Frontal cortex (tissue), 4 donors: ENCODE results near the gene CMC2. TPM values are rescaled to one million over a fixed set of nuclear protein-coding genes. Genes with fewer than 3 reads are reported as not detected.

Source experiments
- DNase-seq, 2 donors: peaks; one replicate each; pipeline ENCODE4 v3.0.0; 2012; ENCODE audit warnings: low spot score in 2 of 2
- FAIRE-seq: peaks from 2 replicates; lab custom pipeline; 2012; peaks lifted over from hg19 to GRCh38; lab: Jason Lieb, UNC
- total RNA-seq: library from RNA; depleted of rRNA; stranded (reverse); fragments of >200 nt; gene quantifications from one replicate; pipeline ENCODE4 v1.2.3, GENCODE V29; 2014
- donor health status: control.
- donor health status: control.
- donor health status: control.

The CMC2 gene
- total RNA-seq, 1 donor from 2014 or later: 37.9 TPM

GRCh38 chr16:80982646-80983045 is 24.0 kb downstream of the CMC2 start:
- FAIRE-seq: no peak
- DNase-seq: no peak

GRCh38 chr16:80981103-80981502 is 25.6 kb downstream of the CMC2 start:
- FAIRE-seq: no peak
- DNase-seq: no peak

- FAIRE-seq: no peak
- no peak for DNase-seq
Observed at GRCh38 chr16:80976946-80977345, 29.7 kb downstream of the CMC2 start.

- FAIRE-seq (no peak), DNase-seq (no peak)
Observed at GRCh38 chr16:80974649-80975376, 31.9 kb downstream of the CMC2 start.

GRCh38 chr16:80973991-80974390 is 32.7 kb downstream of the CMC2 start:
- FAIRE-seq (no peak), DNase-seq (no peak)

- FAIRE-seq: no peak
- DNase-seq: no peak
Observed at GRCh38 chr16:80972611-80973010, 34.1 kb downstream of the CMC2 start.

- FAIRE-seq (no peak), DNase-seq (no peak)
Observed at GRCh38 chr16:80971819-80972218, 34.9 kb downstream of the CMC2 start.

- no peak for DNase-seq
- no peak for FAIRE-seq
Observed at GRCh38 chr16:80969114-80969484, 37.6 kb downstream of the CMC2 start.

GRCh38 chr16:80968386-80969113 is 38.1 kb downstream of the CMC2 start:
- FAIRE-seq (no peak), DNase-seq (no peak)

- FAIRE-seq: no peak
Observed at GRCh38 chr16:80966617-80967016, 40.1 kb downstream of the CMC2 start.

GRCh38 chr16:80964351-80964750 is 42.3 kb downstream of the CMC2 start:
- FAIRE-seq (no peak), DNase-seq (no peak)

More at GRCh38 chr16:80966617-80967016, 40.1 kb downstream of the CMC2 start:
- DNase-seq: no peak

- no peak for FAIRE-seq
- DNase-seq: no peak
Observed at GRCh38 chr16:80962879-80963278, 43.8 kb downstream of the CMC2 start.

- no peak for DNase-seq
- no peak for FAIRE-seq
Observed at GRCh38 chr16:80958284-80958683, 48.4 kb downstream of the CMC2 start.

GRCh38 chr16:80954985-80955384 is 51.7 kb downstream of the CMC2 start:
- DNase-seq: no peak
- FAIRE-seq: no peak

GRCh38 chr16:80948886-80949493 is 57.7 kb downstream of the CMC2 start:
- peak in 1 of 2 donors; percentile 25 for DNase-seq
- no peak for FAIRE-seq

GRCh38 chr16:80947708-80948625 is 58.7 kb downstream of the CMC2 start:
- DNase-seq (no peak), FAIRE-seq (peak; percentile 26)

- DNase-seq: no peak
- FAIRE-seq: no peak
Observed at GRCh38 chr16:80947239-80947638, 59.4 kb downstream of the CMC2 start.

- DNase-seq (no peak), FAIRE-seq (no peak)
Observed at GRCh38 chr16:80946481-80946880, 60.2 kb downstream of the CMC2 start.

GRCh38 chr16:80940069-80940856 is 66.4 kb downstream of the CMC2 start:
- DNase-seq (no peak), FAIRE-seq (no peak)
